GM19238 (cell line): ENCODE data around the gene ECHDC3.
A peak's percentile ranks its signal among the peaks of the same experiment; 100 is the strongest.

ENCODE experiments used
- DNase-seq: peaks from one replicate; pipeline ENCODE4 v3.0.0; 2011; ENCODE audit warnings: low spot score; ENCODE audit not compliant: insufficient read length

ECHDC3 gene

GRCh38 chr10:11746883-11747539 lies 4.8 kb downstream of the ECHDC3 start:
- no peak for DNase-seq

- no peak for DNase-seq
Observed at GRCh38 chr10:11748866-11749265, 6.7 kb downstream of the ECHDC3 start.

GRCh38 chr10:11750420-11750819 lies 8.2 kb downstream of the ECHDC3 start:
- no peak for DNase-seq

- no peak for DNase-seq
Observed at GRCh38 chr10:11754173-11754572, 12.0 kb downstream of the ECHDC3 start.

GRCh38 chr10:11754620-11755019 lies 12.4 kb downstream of the ECHDC3 start:
- no peak for DNase-seq

DNA sequence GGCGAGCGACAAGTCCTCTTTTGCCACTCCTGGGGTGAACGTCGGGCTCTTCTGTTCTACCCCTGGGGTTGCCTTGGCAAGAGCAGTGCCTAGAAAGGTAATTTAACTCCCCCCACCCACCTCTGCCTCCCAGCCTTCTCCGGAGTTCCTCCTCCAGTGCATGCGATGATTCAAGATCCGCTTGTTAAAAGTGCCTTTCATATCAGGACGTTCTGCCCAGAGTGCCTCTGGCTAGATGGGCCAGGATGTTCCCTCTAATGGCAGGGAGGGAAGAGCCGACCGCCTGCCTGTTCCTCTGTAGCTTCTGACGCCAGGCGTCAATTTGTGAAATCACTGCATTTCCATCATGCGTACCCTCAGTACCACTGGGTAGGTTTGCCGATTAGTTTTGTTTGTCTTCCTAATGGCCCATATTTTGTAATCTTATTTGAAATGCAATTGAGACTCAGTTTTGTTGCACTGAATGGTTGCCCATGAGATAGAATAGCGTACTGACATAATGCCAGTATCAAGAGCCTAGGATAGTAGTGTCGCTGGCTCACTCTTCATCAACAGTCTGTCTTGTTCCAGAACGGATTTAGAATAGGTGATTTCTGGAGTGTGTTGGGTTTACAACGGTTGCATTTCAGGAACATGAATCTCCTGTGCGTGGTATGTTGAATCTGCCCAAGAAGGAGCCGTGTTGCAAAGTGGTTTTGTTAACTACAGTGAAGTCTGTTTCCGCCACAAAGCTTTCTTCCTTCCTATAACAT lies 13.5 kb downstream of the ECHDC3 start:
- DNase-seq: no peak

DNA sequence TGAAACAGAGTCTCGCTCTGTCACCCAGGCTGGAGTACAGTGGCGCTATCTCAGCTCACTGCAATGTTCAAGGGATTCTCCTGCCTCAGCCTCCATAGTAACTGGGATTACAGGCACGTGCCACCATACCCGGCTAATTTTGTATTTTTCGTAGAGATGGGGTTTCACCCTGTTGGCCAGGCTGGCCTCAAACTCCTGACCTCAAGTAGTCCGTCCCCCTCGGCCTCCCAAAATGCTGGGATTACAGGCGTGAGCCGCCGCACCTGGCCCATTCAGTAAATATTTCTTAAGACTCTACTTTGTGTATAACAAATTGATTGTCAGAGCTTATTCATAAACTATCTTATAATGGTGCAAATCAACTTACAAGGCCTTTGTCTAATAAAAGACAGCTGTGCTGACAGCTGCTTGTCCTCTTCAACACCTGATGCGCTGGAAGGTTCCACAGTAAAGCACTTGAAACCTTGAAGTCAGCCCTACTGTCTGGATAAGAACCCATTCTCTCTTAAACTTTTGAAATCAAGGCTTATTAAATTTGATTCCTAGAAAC lies 14.7 kb downstream of the ECHDC3 start:
- DNase-seq: no peak

DNA sequence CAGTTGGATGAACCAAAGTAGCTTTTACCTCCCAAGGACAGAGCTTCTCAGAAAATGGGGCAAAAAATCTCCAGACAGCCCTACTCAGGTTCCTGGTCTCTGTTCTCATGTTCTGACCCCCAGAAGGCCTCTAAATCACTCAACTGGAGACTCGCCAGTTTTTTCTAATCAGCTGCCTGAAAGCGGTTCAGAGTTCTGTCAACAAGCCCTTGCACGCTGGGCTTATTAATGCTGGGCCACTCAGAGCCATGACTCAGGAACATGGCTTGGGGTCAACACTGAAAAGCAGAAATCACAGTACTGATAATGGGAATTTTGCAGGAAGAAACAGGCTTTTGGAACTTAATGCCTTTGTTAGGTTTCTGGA lies 15.3 kb downstream of the ECHDC3 start:
- no peak for DNase-seq

DNA sequence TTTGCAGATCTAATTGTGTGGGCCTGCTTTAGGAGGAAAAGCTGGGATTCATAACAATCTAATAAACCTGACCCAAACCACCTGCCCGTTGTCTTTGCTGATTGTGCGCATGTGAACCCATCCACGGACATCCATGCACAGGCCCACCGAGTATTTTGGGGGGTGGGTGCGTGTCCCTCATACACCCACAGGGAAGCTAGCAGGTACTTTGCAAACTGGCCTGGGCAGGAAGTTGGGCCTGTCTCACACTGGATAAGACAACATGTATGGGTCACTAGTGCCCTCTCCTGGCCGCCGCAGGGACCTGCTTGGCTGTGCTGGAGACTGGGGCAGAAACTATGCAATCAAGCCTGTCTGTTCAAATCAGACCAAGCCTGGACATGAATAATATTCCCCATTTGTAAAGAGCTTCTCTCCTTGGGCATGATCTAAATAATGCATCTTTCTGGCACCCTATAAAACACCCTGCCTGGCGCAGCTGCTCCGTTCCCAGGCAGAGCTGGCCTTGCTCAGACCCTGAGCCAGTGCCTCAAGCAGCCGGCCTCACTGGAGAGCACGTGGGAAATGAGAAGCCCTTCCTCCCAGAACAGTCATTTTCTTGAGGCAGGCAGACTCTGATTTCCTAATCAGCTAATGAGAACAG lies 15.8 kb downstream of the ECHDC3 start:
- DNase-seq: peak; percentile 79

GRCh38 chr10:11758527-11759236 lies 16.5 kb downstream of the ECHDC3 start:
- no peak for DNase-seq

DNA sequence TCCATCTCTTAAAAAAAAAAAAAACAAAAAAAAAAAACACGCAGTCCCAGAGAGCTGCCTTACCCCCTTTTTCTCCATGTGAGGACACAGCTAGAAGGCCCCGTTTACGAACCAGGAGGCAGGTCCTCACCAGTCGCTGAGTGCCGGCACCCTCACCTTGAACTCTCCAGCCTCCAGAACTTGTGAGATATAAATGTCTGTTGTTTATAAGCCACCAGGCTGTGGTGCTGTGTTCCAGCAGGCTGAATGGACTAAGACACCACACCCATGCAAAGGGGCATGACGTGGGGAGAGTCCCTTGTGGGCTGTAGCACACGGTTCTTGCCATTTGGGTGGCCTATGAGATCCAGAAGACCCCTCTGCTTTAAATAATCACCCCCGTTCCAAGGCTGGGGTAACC lies 17.2 kb downstream of the ECHDC3 start:
- DNase-seq: no peak

DNA sequence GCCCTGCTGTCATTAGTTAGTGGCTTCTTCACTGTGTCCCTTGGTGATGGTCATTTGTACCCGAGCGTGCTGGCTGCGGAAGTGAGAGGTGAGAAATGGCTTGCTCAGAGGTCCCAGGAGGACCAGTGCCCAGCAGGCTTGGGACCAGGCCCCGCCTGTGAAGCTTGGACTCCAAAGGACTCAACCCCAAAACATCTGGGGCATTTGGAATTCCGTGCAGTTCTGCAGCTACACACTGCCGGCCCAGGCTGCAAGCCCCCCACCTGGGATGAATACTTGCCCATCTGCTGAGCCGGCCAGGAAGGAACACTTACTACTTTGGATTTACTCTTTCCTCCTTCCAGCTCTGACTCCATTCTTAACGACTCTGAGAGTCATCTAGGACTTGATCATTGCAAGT lies 18.0 kb downstream of the ECHDC3 start:
- no peak for DNase-seq

- no peak for DNase-seq
Observed at GRCh38 chr10:11760861-11761260, 18.7 kb downstream of the ECHDC3 start.

GRCh38 chr10:11761431-11761830 lies 19.2 kb downstream of the ECHDC3 start:
- DNase-seq: no peak

DNA sequence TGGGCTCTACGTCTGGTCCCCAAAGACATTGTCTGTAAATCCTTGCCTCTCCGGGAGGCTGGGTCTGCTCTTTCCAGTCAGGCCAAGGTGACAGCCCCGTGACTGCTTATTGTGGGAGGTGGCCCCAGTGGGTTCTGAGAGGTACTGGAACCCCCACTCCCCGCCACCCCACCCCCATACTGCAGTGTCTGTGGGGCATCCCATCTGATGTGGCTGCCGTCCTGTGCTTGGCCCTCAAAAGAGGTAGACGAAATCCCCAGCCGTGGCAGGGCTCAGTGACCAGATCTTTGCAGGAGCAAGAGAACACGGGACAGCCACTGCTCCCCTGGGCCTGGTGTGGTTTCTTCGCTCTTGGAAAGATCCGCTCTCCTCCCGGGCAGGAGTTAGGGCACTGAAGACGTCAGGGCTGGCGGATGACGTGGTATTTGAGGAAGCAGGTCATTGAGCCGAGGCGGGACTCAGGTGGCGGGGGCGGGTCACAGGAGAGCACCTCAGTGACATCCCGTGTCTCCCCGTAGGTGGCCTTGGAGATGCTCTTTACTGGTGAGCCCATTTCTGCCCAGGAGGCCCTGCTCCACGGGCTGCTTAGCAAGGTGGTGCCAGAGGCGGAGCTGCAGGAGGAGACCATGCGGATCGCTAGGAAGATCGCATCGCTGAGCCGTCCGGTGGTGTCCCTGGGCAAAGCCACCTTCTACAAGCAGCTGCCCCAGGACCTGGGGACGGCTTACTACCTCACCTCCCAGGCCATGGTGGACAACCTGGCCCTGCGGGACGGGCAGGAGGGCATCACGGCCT lies 20.7 kb downstream of the ECHDC3 start:
- no peak for DNase-seq

DNA sequence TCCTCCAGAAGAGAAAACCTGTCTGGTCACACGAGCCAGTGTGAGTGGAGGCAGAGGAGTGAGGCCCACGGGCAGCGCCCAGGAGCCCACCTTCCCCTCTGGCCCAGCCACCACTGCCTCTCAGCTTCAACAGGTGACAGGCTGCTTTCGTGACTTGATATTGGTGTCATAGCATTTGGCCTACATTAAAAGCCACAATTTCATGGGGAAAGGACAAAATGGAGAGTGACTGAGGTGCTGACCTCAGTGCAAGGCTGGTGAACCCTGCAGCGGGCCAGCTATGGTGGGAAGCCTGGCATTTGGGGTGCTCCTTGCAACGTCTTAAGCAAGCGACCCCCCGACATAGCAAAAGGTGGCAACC lies 21.3 kb downstream of the ECHDC3 start:
- DNase-seq: no peak

DNA sequence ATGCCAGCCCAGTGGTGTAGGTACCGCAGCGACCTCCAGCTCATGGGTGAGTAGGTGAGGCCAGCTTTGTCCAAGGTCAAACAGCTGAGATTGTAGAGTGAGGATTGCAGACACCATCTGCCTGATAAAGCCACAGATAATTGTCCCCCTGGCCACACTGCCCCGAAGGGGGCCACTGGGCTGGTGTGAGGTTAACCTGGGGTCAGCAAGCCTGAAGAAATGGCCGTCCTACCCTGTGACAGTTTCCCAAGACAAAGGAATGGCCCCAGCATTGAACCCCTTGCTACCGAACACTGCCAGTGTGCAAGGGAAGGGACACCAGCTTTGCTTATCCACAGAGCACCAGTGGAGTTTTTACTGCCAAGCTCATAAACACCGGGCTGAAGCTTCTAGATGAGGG lies 23.0 kb downstream of the ECHDC3 start:
- DNase-seq: no peak

DNA sequence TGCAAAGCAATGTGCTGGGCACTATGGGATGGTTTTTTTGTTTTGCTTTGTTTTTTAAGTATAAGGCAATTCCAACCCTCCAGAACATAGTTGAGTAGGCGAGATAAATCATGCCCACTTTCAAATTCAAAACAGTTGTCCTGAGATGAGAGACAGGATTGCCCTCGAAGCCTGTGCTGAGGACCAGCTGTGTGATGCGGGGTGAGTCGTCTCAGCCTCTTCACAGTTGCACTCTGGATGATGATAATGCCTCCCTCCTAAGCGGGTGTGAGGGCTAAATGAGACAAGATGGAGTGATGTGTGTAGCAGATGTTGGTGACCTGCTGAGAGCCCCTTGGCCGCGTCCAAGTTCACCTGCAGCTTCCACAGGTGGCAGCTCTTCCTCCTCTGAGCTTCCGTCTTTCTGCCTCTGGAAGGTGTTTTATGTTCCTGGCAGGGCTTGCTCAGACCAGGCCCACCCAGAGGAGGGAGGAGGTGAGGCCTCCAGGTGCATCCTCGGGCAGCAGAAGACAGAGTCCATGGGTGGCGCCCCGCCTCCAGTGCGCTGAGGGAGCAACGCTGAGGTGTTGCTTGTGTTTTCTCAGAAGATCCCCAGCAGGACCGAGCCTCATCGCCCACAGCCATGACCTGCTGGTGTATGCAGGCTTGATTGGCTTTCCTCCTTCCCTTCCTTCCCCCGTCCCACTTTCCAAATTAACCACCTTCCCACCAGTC lies 30.6 kb downstream of the ECHDC3 start:
- DNase-seq: no peak

DNA sequence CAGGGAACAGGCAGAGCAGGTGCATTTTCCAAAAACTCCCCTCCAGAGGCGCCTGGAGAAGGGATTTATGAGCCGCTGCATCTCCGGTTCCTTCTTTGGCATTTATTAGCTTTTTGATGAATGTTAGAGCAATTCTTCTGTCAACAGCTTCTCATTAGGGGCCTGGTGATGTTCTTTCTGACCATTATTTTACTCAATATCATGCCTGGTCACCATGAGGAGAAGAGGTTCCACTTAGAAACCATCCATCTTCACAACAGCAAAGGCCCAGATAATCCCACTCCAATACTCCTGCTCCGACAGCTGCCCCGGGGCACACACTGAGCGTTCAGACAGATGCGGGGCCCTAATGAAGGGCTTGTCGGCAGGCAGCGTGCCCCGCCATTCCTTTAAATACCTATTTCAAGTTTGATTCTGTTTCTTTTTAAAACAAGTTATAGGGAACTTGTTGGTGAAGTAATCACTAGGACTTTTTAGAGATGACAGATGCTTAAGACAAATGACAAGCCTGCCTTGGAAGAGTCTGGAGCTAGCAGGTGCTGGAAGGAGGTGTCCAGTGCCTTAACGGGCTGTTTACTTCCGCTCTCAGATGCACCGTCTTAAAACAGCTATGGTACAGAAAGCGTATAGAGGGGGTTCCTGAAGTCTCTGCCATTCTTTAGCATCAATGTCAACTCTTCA lies 31.7 kb downstream of the ECHDC3 start:
- DNase-seq: no peak

- no peak for DNase-seq
Observed at GRCh38 chr10:11775412-11775811, 33.2 kb downstream of the ECHDC3 start.
